HFF-Myc (cell line): ENCODE results near the gene SMAD5.

Source experiments
- DNase-seq: peaks from one replicate; pipeline ENCODE4 v3.0.0-alpha.2; 2011; ENCODE audit warnings: low read depth; ENCODE audit errors: extremely low read depth
- H3K4me3 ChIP-seq: replicated peaks from 2 replicates; pipeline ENCODE4 v1.5.1; 2011; ENCODE audit warnings: low read depth, mild to moderate bottlenecking, control low read depth, low read length
- CTCF ChIP-seq: IDR thresholded peaks from 2 replicates; pipeline ENCODE4 v1.5.1; 2012; ENCODE audit warnings: mild to moderate bottlenecking, low read depth, low read length, control low read depth; ENCODE audit errors: missing control alignments

The SMAD5 gene

GRCh38 chr5:136104306-136104965, 28.2 kb upstream of the SMAD5 start:
- TF ChIP-seq CTCF, result no peak
- no peak overlapping the region for H3K4me3 ChIP-seq

GRCh38 chr5:136106351-136107031, 26.2 kb upstream of the SMAD5 start:
- no peak overlapping the region for H3K4me3 ChIP-seq
- no peak for TF ChIP-seq CTCF
- DNase-seq, result no peak

More at GRCh38 chr5:136104306-136104965, 28.2 kb upstream of the SMAD5 start:
- no peak for DNase-seq

GRCh38 chr5:136108180-136108611, 24.4 kb upstream of the SMAD5 start:
- no peak for TF ChIP-seq CTCF
- DNase-seq, result no peak

GRCh38 chr5:136108766-136109165, 23.9 kb upstream of the SMAD5 start:
- no peak overlapping the region for H3K4me3 ChIP-seq
- no peak for DNase-seq
- TF ChIP-seq CTCF, result no peak

More at GRCh38 chr5:136108180-136108611, 24.4 kb upstream of the SMAD5 start:
- H3K4me3 ChIP-seq, result no peak overlapping the region

- DNase-seq, result no peak
- TF ChIP-seq CTCF, result no peak
- H3K4me3 ChIP-seq, result no peak overlapping the region
Observed at GRCh38 chr5:136109453-136110135, 23.1 kb upstream of the SMAD5 start.

- H3K4me3 ChIP-seq, result no peak overlapping the region
- no peak for DNase-seq
- no peak for TF ChIP-seq CTCF
Observed at GRCh38 chr5:136113606-136114005, 19.0 kb upstream of the SMAD5 start.
